ENCODE measurements around the gene LRP5. TPM values are rescaled to one million over a fixed set of nuclear protein-coding genes. Genes with fewer than 3 reads are reported as not detected.
"Not testable (repeated sequence)": the region's sequence is repeated elsewhere in the genome, so short reads cannot be mapped to it uniquely, and the experiment has no call there.

Gene LRP5
- total and polyA plus RNA-seq, 9 of the 15 experiments (the other 6 are each of a cell fraction or from before 2014, with no cell fraction given): 0.48 to 44.2 (median 13.5) TPM

DNA sequence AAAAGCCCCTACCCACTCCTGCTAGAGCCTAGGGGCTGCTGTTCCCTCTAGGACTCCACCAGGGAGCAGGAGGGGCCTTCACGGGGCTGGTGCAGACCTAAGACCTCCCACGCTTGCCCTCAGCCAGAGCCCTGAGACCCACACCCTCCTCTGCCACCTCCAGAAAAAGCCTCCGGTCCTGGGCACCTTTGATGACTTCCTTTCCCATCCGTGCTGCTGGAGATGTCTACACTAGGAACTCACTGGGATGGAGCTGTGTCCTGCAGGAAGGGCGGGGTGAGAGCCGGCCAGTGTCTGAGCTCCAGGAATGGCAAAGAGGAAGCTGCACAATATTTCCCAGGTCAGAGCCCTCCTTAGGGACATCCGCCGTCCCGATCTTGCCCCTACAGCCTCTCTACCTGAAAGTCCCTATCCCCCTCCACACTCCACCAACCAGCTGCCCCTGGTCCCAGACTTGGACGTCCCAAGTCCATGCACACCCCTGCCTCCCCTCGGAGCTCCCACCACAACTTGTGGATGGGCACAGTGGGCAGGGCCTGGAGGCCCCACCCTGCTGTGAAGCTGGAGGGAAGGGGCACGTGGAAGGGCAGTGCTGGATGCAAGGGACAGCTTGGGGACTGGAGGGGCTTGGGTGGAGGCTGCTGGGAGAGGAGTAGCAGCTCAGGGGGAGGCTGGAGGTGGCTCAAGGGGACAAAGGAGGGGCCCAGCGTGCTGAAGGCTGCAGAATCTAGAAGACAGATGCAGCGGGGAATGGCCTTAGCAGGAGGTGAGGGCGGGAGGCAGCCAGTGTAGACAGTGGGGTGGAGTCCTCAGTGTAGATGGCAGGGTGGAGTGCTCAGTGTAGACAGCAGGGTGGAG is 13.5 kb upstream of the LRP5 start:
- H2AFZ ChIP-seq (ENCODE audit: low read depth, low read length): no peak overlapping the region
- FAIRE-seq: no peak

DNA sequence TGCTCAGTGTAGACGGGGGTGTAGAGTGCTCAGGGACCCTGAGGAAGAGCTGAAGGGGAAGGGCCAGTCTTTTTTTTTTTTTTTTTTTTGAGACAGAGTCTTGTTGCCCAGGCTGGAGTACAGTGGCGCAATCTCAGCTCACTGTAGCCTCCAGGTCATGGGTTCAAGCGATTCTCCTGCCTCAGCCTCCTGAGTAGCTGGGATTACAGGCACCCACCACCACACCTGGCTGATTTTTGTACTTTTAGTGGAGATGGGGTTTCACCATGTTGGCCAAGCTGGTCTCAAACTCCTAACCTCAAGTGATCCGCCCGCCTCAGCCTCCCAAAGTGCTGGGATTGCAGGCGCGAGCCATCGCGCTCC is 12.9 kb upstream of the LRP5 start:
- DNase-seq (ENCODE audit: extremely low read depth in 1 of 4, low spot score in 3 of 4); H3K36me3 ChIP-seq (ENCODE audit: control insufficient read depth, insufficient read depth, low read length); H3K27me3 ChIP-seq (ENCODE audit: control insufficient read depth in 2 of 2, insufficient read depth in 2 of 2, low read length in 2 of 2); H4K20me1 ChIP-seq (replicated peaks; ENCODE audit: control insufficient read depth, insufficient read depth, low read length); H3K9me3 ChIP-seq (replicated peaks; ENCODE audit: control insufficient read depth, insufficient read depth, low read depth, low read length); H3K9me1 ChIP-seq (ENCODE audit: control insufficient read depth, insufficient read depth, low read length); H3K79me2 ChIP-seq (ENCODE audit: control insufficient read depth, insufficient read depth, low read length); BruUV-seq (replicated peaks); FAIRE-seq; H2AFZ ChIP-seq (ENCODE audit: low read depth, low read length); ATAC-seq; H3K4me2 ChIP-seq (ENCODE audit: insufficient read depth, low read length); H3K9ac ChIP-seq (ENCODE audit: insufficient read depth in 1 of 2, low read depth in 2 of 2, low read length in 2 of 2); H3K4me3 ChIP-seq; H3K27ac ChIP-seq (ENCODE audit: extremely low read depth, low read depth, low read length): not testable (repeated sequence)
- CTCF ChIA-PET (ENCODE audit: low intra/inter-chr PET ratio): interaction anchor here (0.6 to 0.7 kb wide), 2 partner anchors 27 to 285 kb away, joined by 3 to 4 read pairs; no protein-coding TSS in a partner anchor
- in situ Hi-C loops (cut with MboI): loop anchor here (5.0 kb wide), 1 partner anchor 42 kb away; no protein-coding TSS in a partner anchor
- peaks cover 6 to 34% of the 10 kb centered on the region in 2 experiments for H3K4me1 ChIP-seq (replicated peaks in 1 of 2; ENCODE audit: control insufficient read depth in 2 of 2, insufficient read depth in 2 of 2, low read length in 2 of 2)
- 46% methylated on average over 4 of the region's 9 CpGs for WGBS (ENCODE audit: insufficient coverage, low coverage, missing lambda C conversion rate)
- intact Hi-C loops (cut with micrococcal nuclease): loop anchor here (5.0 kb wide), 2 partner anchors 148 to 292 kb away; no protein-coding TSS in a partner anchor
- POLR2A ChIA-PET: interaction anchor here (0.5 to 1.9 kb wide), 4 partner anchors 13 to 1451 kb away, joined by 3 to 5 read pairs (median 4); no protein-coding TSS in a partner anchor

More for the DNA sequence above, 13.5 kb upstream of the LRP5 start:
- intact Hi-C loops (cut with micrococcal nuclease): loop anchor here (5.0 kb wide), 2 partner anchors 148 to 292 kb away; no protein-coding TSS in a partner anchor
- POLR2A ChIA-PET: interaction anchor here (0.6 to 3.3 kb wide), 11 partner anchors 12 to 90 kb away, joined by 3 to 25 read pairs (median 5); partner anchors contain the start of gene C11orf24
- Histone ChIP-seq H3K36me3 (ENCODE audit: control insufficient read depth, insufficient read depth, low read length) (no peaks in the 10 kb centered on the region), H3K9me1 (ENCODE audit: control insufficient read depth, insufficient read depth, low read length) (no peaks in the 10 kb centered on the region), H3K4me2 (ENCODE audit: insufficient read depth, low read length) (no peak overlapping the region), H3K4me3 (no peak overlapping the region), H3K9me3 (replicated peaks; ENCODE audit: control insufficient read depth, insufficient read depth, low read depth, low read length) (no peaks in the 10 kb centered on the region), H3K27me3 (ENCODE audit: control insufficient read depth in 2 of 2, insufficient read depth in 2 of 2, low read length in 2 of 2) (no peaks in the 10 kb centered on the region), H3K79me2 (ENCODE audit: control insufficient read depth, insufficient read depth, low read length) (no peaks in the 10 kb centered on the region), H3K27ac (ENCODE audit: extremely low read depth, low read depth, low read length) (no peak overlapping the region), H3K4me1 (replicated peaks in 1 of 2; ENCODE audit: control insufficient read depth in 2 of 2, insufficient read depth in 2 of 2, low read length in 2 of 2) (peaks cover 6 to 34% of the 10 kb centered on the region in 2 experiments), H4K20me1 (replicated peaks; ENCODE audit: control insufficient read depth, insufficient read depth, low read length) (no peaks in the 10 kb centered on the region), H3K9ac (ENCODE audit: insufficient read depth in 1 of 2, low read depth in 2 of 2, low read length in 2 of 2) (peak overlapping the region in 1 of 2 experiments; percentile 48; a peak in 1 of 4 replicates)
- CTCF ChIA-PET (ENCODE audit: low intra/inter-chr PET ratio): interaction anchor here (1.1 to 2.4 kb wide), 2 partner anchors 28 to 42 kb away, joined by 3 to 35 read pairs; no protein-coding TSS in a partner anchor
- ATAC-seq (no peak), DNase-seq (ENCODE audit: extremely low read depth in 1 of 4, low spot score in 3 of 4) (peak in 1 of 4 experiments; percentile 3)
- in situ Hi-C loops (cut with MboI): loop anchor here (5.0 kb wide), 1 partner anchor 42 kb away; no protein-coding TSS in a partner anchor
- WGBS (ENCODE audit: insufficient coverage, low coverage, missing lambda C conversion rate): 35% methylated on average over 14 of the region's 15 CpGs
- no TSS peak for BruUV-seq (replicated peaks)
- no peak for TF ChIP-seq ZFPM2 (CRISPR knock-in tag; IDR thresholded peaks at IDR 0.05)
- TF ChIP-seq ZSCAN29 (IDR thresholded peaks at IDR 0.05): 0 out of 2 replicates have a peak, but pooled peaks have one; percentile 37
- TF ChIP-seq ZFP36 (IDR thresholded peaks at IDR 0.05; ENCODE audit: low read depth, low read length, partially characterized antibody): no peak

Data from K562 (cell line).